Measurements from ENCODE around the gene ITGA2. TPM values are rescaled to one million over a fixed set of nuclear protein-coding genes. Genes with fewer than 3 reads are reported as not detected.
A peak's percentile ranks its signal among the peaks of the same experiment; 100 is the strongest.

The ITGA2 gene
- total RNA-seq, 1 donor from 2014 or later, result 4.7 TPM

DNA sequence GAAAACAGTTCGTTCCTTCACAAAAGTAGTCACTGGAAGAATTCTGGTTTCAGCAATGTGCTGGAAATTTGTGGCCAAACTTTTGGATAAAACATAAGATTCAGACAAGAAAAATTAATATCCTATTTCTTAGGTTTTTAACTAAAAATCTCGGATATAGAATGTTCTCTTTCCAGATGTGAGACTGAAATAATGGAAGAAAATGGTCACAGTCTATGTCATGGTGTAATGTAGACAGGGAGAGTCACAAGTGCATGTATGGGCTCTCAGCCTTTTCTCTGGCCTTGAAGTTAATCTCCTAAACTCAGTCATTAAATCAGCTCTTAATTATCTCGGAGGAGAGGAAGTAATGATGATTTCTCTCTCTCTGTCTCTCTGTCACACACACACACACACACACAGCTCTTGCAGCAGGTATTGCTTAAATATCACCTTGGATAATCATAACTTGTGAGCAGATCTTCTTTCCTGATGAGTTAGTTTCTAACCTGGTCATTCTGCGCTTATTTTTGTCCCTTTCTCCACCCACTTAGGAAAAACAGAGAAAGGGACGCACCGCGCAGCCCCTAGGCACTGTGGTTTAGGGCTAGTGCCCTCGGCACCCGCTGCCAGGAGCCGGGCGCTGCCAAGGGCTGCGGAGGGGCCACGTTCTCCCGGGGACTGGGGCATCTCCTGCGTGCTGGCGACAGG is 672 bp upstream of the ITGA2 start:
- TF ChIP-seq, protein P1, sequence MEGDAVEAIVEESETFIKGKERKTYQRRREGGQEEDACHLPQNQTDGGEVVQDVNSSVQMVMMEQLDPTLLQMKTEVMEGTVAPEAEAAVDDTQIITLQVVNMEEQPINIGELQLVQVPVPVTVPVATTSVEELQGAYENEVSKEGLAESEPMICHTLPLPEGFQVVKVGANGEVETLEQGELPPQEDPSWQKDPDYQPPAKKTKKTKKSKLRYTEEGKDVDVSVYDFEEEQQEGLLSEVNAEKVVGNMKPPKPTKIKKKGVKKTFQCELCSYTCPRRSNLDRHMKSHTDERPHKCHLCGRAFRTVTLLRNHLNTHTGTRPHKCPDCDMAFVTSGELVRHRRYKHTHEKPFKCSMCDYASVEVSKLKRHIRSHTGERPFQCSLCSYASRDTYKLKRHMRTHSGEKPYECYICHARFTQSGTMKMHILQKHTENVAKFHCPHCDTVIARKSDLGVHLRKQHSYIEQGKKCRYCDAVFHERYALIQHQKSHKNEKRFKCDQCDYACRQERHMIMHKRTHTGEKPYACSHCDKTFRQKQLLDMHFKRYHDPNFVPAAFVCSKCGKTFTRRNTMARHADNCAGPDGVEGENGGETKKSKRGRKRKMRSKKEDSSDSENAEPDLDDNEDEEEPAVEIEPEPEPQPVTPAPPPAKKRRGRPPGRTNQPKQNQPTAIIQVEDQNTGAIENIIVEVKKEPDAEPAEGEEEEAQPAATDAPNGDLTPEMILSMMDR (IDR thresholded peaks at IDR 0.05; ENCODE audit: unreplicated experiment), result no peak
- Mint-ChIP-seq H3K9me3 (peaks cover 9% of the 10 kb centered on the region), H3K4me3 (peak overlapping the region; percentile 66), H3K27ac (no peak overlapping the region), H3K4me1 (peaks cover 20% of the 10 kb centered on the region), H3K27me3 (ENCODE audit: low read depth) (peaks cover 30% of the 10 kb centered on the region), H3K36me3 (no peaks in the 10 kb centered on the region)
- DNase-seq (ENCODE audit: low spot score in 2 of 2, unreplicated experiment in 2 of 2), result no peak

DNA sequence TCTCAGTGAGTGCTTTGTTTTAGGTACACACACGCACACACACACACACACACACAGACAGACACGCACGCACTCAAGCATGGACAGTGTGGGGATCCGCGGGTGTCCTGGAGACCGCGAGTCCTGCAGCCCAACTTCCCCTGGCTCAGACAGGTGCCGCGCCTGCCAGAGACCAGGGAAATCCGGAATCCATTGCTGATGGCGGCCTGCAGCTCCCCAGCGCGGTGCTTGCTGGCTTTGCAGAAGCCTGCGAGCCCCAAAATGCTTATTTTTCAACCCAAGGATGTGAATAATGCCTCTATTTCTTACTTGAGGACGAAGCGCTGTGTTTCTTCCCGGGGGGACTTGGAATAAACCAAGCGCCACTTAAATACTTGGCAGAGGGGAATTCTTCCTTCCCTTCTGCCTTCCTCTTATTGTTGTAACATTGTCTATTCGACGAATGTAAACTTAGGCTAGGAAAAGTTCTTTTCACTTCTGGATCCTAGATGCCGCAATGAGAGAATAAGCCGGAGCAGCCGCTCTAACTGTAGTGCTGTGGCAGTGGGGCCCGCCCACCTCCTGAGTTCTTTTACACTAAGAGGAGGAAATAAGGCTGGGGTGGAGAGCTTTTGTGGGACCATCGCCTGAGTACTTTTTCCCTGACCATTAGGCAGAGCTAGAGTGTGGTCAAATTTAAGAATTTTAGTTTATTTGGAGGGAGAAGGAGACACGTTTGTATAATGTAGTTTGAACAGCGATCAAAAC is 802 bp downstream of the ITGA2 start:
- Mint-ChIP-seq H3K36me3 (no peaks in the 10 kb centered on the region), H3K27ac (no peak overlapping the region), H3K9me3 (peaks cover 9% of the 10 kb centered on the region), H3K4me1 (peaks cover 20% of the 10 kb centered on the region), H3K27me3 (ENCODE audit: low read depth) (peaks cover 30% of the 10 kb centered on the region), H3K4me3 (peak overlapping the region; percentile 73)
- TF ChIP-seq, protein P1 (IDR thresholded peaks at IDR 0.05; ENCODE audit: unreplicated experiment), result no peak
- peak in 1 of 2 experiments; percentile 56 for DNase-seq (ENCODE audit: low spot score in 2 of 2, unreplicated experiment in 2 of 2)

DNA sequence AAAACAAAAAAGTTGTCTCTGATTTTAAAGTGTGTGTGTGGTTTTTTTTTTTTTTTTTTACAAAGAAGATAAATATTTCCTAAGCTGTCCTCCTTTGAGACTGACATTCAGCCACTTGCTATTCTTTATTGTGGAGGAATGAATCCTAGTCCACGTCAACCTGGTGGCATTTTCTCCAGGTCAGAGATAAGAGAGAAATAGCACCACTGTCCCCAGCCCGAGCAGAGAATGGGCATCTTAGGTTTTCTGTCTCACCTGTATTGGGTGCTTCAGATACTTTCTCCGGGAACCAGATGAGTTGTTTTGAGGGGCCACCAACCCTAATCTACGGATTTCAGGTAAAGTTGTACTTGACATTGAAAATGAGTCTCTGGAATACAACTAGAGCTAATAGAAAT is 1.4 kb downstream of the ITGA2 start:
- H3K27ac Mint-ChIP-seq, result no peak overlapping the region
- no peaks in the 10 kb centered on the region for H3K36me3 Mint-ChIP-seq
- no peak overlapping the region for H3K4me3 Mint-ChIP-seq
- peaks cover 30% of the 10 kb centered on the region for H3K27me3 Mint-ChIP-seq (ENCODE audit: low read depth)
- TF ChIP-seq, protein P1 (IDR thresholded peaks at IDR 0.05; ENCODE audit: unreplicated experiment), result no peak
- peaks cover 20% of the 10 kb centered on the region for H3K4me1 Mint-ChIP-seq
- peaks cover 9% of the 10 kb centered on the region for H3K9me3 Mint-ChIP-seq
- DNase-seq (ENCODE audit: low spot score in 2 of 2, unreplicated experiment in 2 of 2), result no peak

DNA sequence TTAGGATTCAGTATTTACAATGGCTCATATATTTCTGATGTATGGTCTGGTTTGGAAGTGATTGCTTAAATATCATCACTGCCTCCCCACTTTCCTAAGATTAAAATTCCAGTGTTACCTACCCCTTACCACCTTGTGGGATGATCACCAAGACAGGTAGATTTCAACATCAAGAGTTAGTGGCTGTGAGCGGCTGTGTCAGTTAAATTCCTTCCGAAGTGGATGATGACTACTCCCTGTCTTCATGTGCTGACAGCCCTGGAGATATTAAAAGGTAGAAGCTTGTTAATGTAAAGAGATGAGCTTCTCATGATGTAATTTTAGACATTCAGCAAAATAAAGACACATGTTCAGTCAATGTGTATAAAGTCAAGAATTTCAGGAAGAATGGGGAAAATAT is 4.2 kb downstream of the ITGA2 start:
- TF ChIP-seq, protein P1 (IDR thresholded peaks at IDR 0.05; ENCODE audit: unreplicated experiment), result no peak
- H3K4me3 Mint-ChIP-seq, result no peak overlapping the region
- H3K9me3 Mint-ChIP-seq, result no peaks in the 10 kb centered on the region
- H3K27ac Mint-ChIP-seq, result no peak overlapping the region
- DNase-seq (ENCODE audit: low spot score in 2 of 2, unreplicated experiment in 2 of 2), result no peak
- peaks cover 20% of the 10 kb centered on the region for H3K4me1 Mint-ChIP-seq
- H3K27me3 Mint-ChIP-seq (ENCODE audit: low read depth), result peaks cover 14% of the 10 kb centered on the region
- H3K36me3 Mint-ChIP-seq, result no peaks in the 10 kb centered on the region

DNA sequence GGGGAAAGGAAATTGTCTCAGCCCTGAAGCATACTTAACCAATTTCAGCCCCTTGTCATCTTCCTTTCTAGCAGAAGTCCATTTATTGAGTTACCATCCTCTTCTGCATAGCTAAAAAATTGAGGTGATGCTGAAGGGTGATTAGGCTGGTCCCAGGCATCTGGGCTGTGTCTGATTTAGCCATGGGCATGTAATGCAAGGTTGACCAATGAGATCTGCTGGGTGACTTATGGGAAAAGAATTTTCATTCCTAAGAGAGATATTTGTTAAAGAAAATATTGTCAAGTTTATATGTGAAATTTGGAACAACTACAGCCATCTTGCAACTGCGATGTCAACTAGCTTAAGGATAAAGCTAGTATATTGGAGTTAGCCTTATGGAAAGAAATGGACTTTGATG is 5.1 kb downstream of the ITGA2 start:
- Mint-ChIP-seq H3K27ac (no peak overlapping the region), H3K4me1 (peaks cover 22% of the 10 kb centered on the region), H3K4me3 (no peak overlapping the region), H3K9me3 (no peaks in the 10 kb centered on the region), H3K27me3 (ENCODE audit: low read depth) (peaks cover 11% of the 10 kb centered on the region), H3K36me3 (no peaks in the 10 kb centered on the region)
- TF ChIP-seq, protein P1 (IDR thresholded peaks at IDR 0.05; ENCODE audit: unreplicated experiment), result no peak
- DNase-seq (ENCODE audit: low spot score in 2 of 2, unreplicated experiment in 2 of 2), result no peak
